CD4-positive, CD25-positive, alpha-beta regulatory T cell (primary cell): ENCODE measurements around the gene SMIM20. TPM values are rescaled to one million over a fixed set of nuclear protein-coding genes. Genes with fewer than 3 reads are reported as not detected.

Experiments used
- ATAC-seq, 2 donors: fragments of 150-1000 bp; cut with Tn5 transposase; one replicate each; pipeline ENCODE4 v1.10.0; 2021; ENCODE audit warnings: low read depth in 2 of 2, moderate number of reproducible peaks in 2 of 2, moderate library complexity in 1 of 2
- DNase-seq, 3 donors: peaks; one replicate each; pipeline versions ENCODE4 v3.0.0 to v3.0.0-alpha.2; 2012 to 2022; ENCODE audit warnings: mixed read lengths in 1 of 3
- H3K27ac ChIP-seq: one replicate; pipeline ENCODE4 v1.7.0; 2013; ENCODE audit warnings: mild to moderate bottlenecking, low read length; ENCODE audit not compliant: insufficient read depth, poor library complexity, severe bottlenecking
- H3K27me3 ChIP-seq: one replicate; pipeline ENCODE4 v1.7.0; 2013; ENCODE audit warnings: low read length; ENCODE audit not compliant: control insufficient read depth, insufficient read depth
- H3K36me3 ChIP-seq: one replicate; pipeline ENCODE4 v1.7.0; 2013; ENCODE audit warnings: mild to moderate bottlenecking, low read length, moderate library complexity; ENCODE audit not compliant: control insufficient read depth, insufficient read depth
- H3K4me1 ChIP-seq: 2 replicates; pipeline ENCODE4 v1.7.0; 2013; ENCODE audit warnings: mild to moderate bottlenecking, low read length; ENCODE audit not compliant: insufficient read depth, control insufficient read depth, poor library complexity, severe bottlenecking
- H3K4me3 ChIP-seq: one replicate; pipeline ENCODE4 v1.7.0; 2013; ENCODE audit warnings: low read depth, mild to moderate bottlenecking, low read length, moderate library complexity
- H3K9me3 ChIP-seq, 2 experiments: 1 replicate in 1 of 2; 2 replicates in 1 of 2; pipeline ENCODE4 v1.7.0; 2013; ENCODE audit warnings: low read length in 2 of 2, mild to moderate bottlenecking in 1 of 2, moderate library complexity in 1 of 2; ENCODE audit not compliant: control insufficient read depth in 2 of 2
- H3K27ac Mint-ChIP-seq, 3 donors: one replicate each; pipeline ENCODE4 v1.8.0; 2020 to 2022; ENCODE audit warnings: mild to moderate bottlenecking in 3 of 3, mixed read lengths in 3 of 3, moderate library complexity in 2 of 3
- H3K27me3 Mint-ChIP-seq: one replicate; pipeline ENCODE4 v1.8.0; 2022; ENCODE audit warnings: mild to moderate bottlenecking, mixed read lengths
- H3K36me3 Mint-ChIP-seq: one replicate; pipeline ENCODE4 v1.8.0; 2020; ENCODE audit warnings: mixed read lengths
- H3K4me1 Mint-ChIP-seq, 4 donors: one replicate each; pipeline ENCODE4 v1.8.0; 2020 to 2022; ENCODE audit warnings: mixed read lengths in 4 of 4, mild to moderate bottlenecking in 1 of 4
- H3K4me3 Mint-ChIP-seq, 4 donors: one replicate each; pipeline ENCODE4 v1.8.0; 2020 to 2022; ENCODE audit warnings: mild to moderate bottlenecking in 4 of 4, mixed read lengths in 4 of 4, moderate library complexity in 3 of 4
- H3K9me3 Mint-ChIP-seq, 7 donors: one replicate each; pipeline ENCODE4 v1.8.0; 2020 to 2022; ENCODE audit warnings: mixed read lengths in 7 of 7, mild to moderate bottlenecking in 3 of 7, moderate library complexity in 2 of 7
- polyA plus RNA-seq, 4 donors: library from polyadenylated mRNA; unstranded; fragments of 300-500 nt; fragmentation: Illumina TruSeq; gene quantifications; one replicate each; pipeline ENCODE4 v1.2.3, GENCODE V29; 2021
- total RNA-seq: library from RNA; stranded (reverse); gene quantifications from one replicate; pipeline ENCODE4 v1.2.3, GENCODE V29; 2022

The SMIM20 gene
- total and polyA plus RNA-seq, 5 donors from 2014 or later, result 7.4 to 80.5 (median 54.1) TPM

DNA sequence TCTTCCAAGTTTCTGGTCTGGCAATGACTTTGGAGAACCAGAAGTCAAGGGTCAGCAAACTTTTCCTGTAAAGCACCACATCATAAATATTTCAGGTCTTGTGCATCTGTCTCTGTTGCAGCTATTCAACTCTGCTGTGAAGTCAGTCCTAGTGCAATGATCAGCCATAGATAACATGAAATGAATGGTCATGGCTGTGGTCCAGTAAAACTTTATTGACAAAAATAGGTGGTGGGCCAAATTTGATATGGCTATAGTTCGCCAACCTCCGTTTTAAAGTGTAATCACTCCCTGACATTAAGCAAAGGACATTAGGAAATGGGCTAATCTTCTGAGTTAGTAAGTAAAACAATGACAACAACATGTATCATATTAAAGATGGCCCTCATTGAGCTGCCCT is 30.5 kb upstream of the SMIM20 start:
- Mint-ChIP-seq H3K4me3 (no peak overlapping the region), H3K27ac (no peak overlapping the region), H3K36me3 (peaks cover 3% of the 10 kb centered on the region), H3K4me1 (peaks cover 0 to 4% (median 0%) of the 10 kb centered on the region in 4 donors), H3K27me3 (no peaks in the 10 kb centered on the region), H3K9me3 (no peaks in the 10 kb centered on the region)
- Histone ChIP-seq H3K4me1 (no peaks in the 10 kb centered on the region), H3K4me3 (no peak overlapping the region), H3K27ac (no peak overlapping the region), H3K27me3 (no peaks in the 10 kb centered on the region), H3K36me3 (no peaks in the 10 kb centered on the region), H3K9me3 (no peaks in the 10 kb centered on the region)
- ATAC-seq, result no peak
- DNase-seq, result no peak

- H3K27ac ChIP-seq, result no peak overlapping the region
- H3K9me3 ChIP-seq, result no peaks in the 10 kb centered on the region
- no peaks in the 10 kb centered on the region for H3K36me3 ChIP-seq
- Mint-ChIP-seq H3K4me1 (peaks cover 0 to 7% (median 0%) of the 10 kb centered on the region in 4 donors), H3K36me3 (peaks cover 3% of the 10 kb centered on the region), H3K27ac (no peak overlapping the region), H3K27me3 (no peaks in the 10 kb centered on the region), H3K4me3 (no peak overlapping the region), H3K9me3 (no peaks in the 10 kb centered on the region)
- ATAC-seq, result no peak
- no peaks in the 10 kb centered on the region for H3K27me3 ChIP-seq
- H3K4me3 ChIP-seq, result no peak overlapping the region
- no peak for DNase-seq
- H3K4me1 ChIP-seq, result no peaks in the 10 kb centered on the region
Measured at GRCh38 chr4:25884031-25884782, 29.8 kb upstream of the SMIM20 start.

- H3K9me3 Mint-ChIP-seq, result no peaks in the 10 kb centered on the region
- no peaks in the 10 kb centered on the region for H3K27me3 Mint-ChIP-seq
- H3K4me3 Mint-ChIP-seq, result no peak overlapping the region
- H3K36me3 Mint-ChIP-seq, result no peaks in the 10 kb centered on the region
- no peak overlapping the region for H3K27ac ChIP-seq
- H3K36me3 ChIP-seq, result no peaks in the 10 kb centered on the region
- no peaks in the 10 kb centered on the region for H3K4me1 ChIP-seq
- no peak for ATAC-seq
- H3K4me1 Mint-ChIP-seq, result peaks cover 0 to 7% (median 0%) of the 10 kb centered on the region in 4 donors
- no peaks in the 10 kb centered on the region for H3K9me3 ChIP-seq
- DNase-seq, result no peak
- H3K4me3 ChIP-seq, result no peak overlapping the region
- no peak overlapping the region for H3K27ac Mint-ChIP-seq
- H3K27me3 ChIP-seq, result no peaks in the 10 kb centered on the region
Measured at GRCh38 chr4:25888781-25889180, 25.2 kb upstream of the SMIM20 start.

DNA sequence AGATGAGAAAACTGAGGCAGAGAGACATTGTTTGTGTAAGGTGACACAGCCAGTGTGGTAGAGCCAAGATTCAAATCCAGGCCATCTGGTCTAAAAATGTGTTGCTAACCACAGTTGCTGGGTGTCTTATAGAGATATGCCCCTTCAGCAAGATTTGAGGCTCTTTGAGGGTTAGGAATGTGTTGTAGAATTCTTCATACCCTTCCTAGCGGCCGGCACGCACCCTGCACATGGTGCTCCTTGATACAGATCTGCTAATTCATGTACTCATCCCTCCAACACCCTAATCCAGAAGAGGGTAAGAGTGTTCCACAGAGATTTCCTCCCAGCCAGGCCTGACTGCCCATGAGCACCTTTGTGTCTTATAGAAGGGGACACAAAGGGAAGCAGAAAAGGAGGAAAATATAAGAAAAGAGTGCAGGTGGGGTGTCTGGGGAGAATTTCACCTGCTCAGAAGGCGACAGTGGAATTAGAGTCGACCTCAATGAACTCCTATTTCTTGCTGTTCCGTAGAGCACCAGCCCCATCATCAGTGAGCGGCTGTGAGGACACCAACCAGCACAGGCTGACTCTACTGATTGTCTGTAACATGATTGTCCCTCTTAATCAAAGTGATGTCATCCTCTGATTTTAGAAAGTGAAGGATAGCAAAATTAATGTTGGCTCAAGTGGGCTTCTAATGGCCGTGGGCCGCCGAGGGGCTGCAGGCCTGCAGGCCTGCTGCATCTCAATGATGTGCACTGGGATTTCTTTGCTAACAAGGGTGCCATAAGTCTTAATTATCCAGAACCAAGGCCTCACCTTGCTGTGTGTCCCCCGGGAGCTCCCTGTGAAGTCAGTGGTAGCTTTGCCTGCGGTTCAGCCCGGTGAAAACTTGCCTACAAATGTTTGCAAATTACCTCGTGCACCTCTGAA is 24.2 kb upstream of the SMIM20 start:
- Histone ChIP-seq H3K4me3 (no peak overlapping the region), H3K9me3 (no peaks in the 10 kb centered on the region), H3K27ac (no peak overlapping the region), H3K27me3 (no peaks in the 10 kb centered on the region), H3K36me3 (no peaks in the 10 kb centered on the region), H3K4me1 (no peaks in the 10 kb centered on the region)
- Mint-ChIP-seq H3K4me3 (no peak overlapping the region), H3K36me3 (no peaks in the 10 kb centered on the region), H3K27ac (no peak overlapping the region), H3K9me3 (no peaks in the 10 kb centered on the region), H3K4me1 (peaks cover 0 to 4% (median 0%) of the 10 kb centered on the region in 4 donors), H3K27me3 (no peaks in the 10 kb centered on the region)
- DNase-seq (no peak), ATAC-seq (no peak)

- no peak overlapping the region for H3K27ac ChIP-seq
- no peaks in the 10 kb centered on the region for H3K9me3 ChIP-seq
- H3K4me3 Mint-ChIP-seq, result no peak overlapping the region
- H3K27me3 ChIP-seq, result no peaks in the 10 kb centered on the region
- no peak overlapping the region for H3K4me3 ChIP-seq
- H3K27ac Mint-ChIP-seq, result peak overlapping the region in 2 of 3 donors; percentile 27 to 78
- H3K36me3 ChIP-seq, result no peaks in the 10 kb centered on the region
- no peak for DNase-seq
- H3K4me1 Mint-ChIP-seq, result peaks cover 0 to 4% (median 0%) of the 10 kb centered on the region in 4 donors
- no peaks in the 10 kb centered on the region for H3K4me1 ChIP-seq
- ATAC-seq, result no peak
- H3K9me3 Mint-ChIP-seq, result no peaks in the 10 kb centered on the region
- H3K27me3 Mint-ChIP-seq, result no peaks in the 10 kb centered on the region
- no peaks in the 10 kb centered on the region for H3K36me3 Mint-ChIP-seq
Measured at GRCh38 chr4:25890571-25891485, 23.2 kb upstream of the SMIM20 start.

GRCh38 chr4:25892796-25893195 is 21.2 kb upstream of the SMIM20 start:
- Mint-ChIP-seq H3K36me3 (no peaks in the 10 kb centered on the region), H3K9me3 (no peaks in the 10 kb centered on the region), H3K4me3 (no peak overlapping the region), H3K27ac (no peak overlapping the region), H3K27me3 (no peaks in the 10 kb centered on the region), H3K4me1 (peaks cover 0 to 4% (median 0%) of the 10 kb centered on the region in 4 donors)
- ATAC-seq, result no peak
- H3K27me3 ChIP-seq, result no peaks in the 10 kb centered on the region
- no peak overlapping the region for H3K4me3 ChIP-seq
- no peaks in the 10 kb centered on the region for H3K4me1 ChIP-seq
- DNase-seq, result no peak
- no peaks in the 10 kb centered on the region for H3K9me3 ChIP-seq
- H3K27ac ChIP-seq, result no peak overlapping the region
- H3K36me3 ChIP-seq, result no peaks in the 10 kb centered on the region

GRCh38 chr4:25896776-25897539 is 17.1 kb upstream of the SMIM20 start:
- Mint-ChIP-seq H3K27me3 (no peaks in the 10 kb centered on the region), H3K36me3 (no peaks in the 10 kb centered on the region), H3K4me3 (no peak overlapping the region), H3K27ac (no peak overlapping the region), H3K4me1 (peaks cover 4 to 7% (median 6%) of the 10 kb centered on the region in 4 donors), H3K9me3 (peaks cover 0 to 2% (median 0%) of the 10 kb centered on the region in 7 donors)
- no peaks in the 10 kb centered on the region for H3K27me3 ChIP-seq
- no peaks in the 10 kb centered on the region for H3K9me3 ChIP-seq
- no peak for ATAC-seq
- H3K27ac ChIP-seq, result no peak overlapping the region
- no peak for DNase-seq
- H3K36me3 ChIP-seq, result no peaks in the 10 kb centered on the region
- no peaks in the 10 kb centered on the region for H3K4me1 ChIP-seq
- H3K4me3 ChIP-seq, result no peak overlapping the region
